ENCODE measurements around the gene SVIL. TPM values are rescaled to one million over a fixed set of nuclear protein-coding genes. Genes with fewer than 3 reads are reported as not detected.
"Not testable (repeated sequence)": the region's sequence is repeated elsewhere in the genome, so short reads cannot be mapped to it uniquely, and the experiment has no call there.

Gene SVIL
- total RNA-seq, 3 donors from 2014 or later, result 67.6 to 1,278 (median 86.0) TPM

DNA sequence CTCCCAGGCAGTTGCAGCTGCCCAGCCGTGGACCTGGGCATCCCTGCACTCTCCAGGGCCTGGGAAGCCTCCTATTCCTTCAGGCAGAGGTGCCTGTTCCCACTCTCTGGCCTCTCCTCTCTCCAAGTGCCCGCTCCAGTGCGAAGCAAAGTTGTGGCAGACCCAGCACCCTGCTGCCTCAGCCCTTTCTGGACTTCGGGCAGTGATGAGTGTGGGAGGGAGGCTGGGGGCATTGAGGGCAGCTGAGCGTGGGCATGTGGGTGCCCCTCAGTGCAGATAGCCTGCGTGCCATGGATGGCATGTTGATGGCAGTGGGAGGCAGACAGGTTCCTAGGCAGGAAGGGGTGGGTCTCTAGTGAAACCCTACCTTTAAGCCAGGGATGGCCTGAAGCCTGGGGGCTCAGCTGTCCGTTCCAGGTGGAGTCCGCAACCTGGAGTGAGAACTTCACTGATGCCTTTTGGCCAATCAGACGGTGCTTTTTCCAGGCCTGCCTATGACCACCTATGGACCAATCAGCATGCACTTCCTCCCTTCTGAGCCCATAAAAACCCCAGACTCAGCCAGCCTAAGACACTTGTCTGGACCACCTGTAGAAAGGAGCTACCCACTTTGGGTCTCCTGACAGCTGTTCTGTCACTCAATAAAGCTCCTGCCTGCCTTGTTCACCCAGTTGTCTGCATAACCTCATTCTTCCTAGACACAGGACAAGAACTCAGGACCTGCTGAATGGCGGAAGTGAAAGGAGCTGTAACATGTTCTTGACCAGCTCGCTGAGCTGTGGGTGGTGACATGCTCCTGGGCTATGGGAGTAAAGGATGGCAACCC lies 26.1 kb downstream of the SVIL start:
- intact Hi-C loops (cut with DNase I, micrococcal nuclease), result no loop called here
- Histone ChIP-seq H3K4me1 (ENCODE audit: low read depth) (no peaks in the 10 kb centered on the region), H3K9me3 (no peaks in the 10 kb centered on the region), H3K4me3 (no peak overlapping the region), H3K36me3 (ENCODE audit: low read depth) (no peaks in the 10 kb centered on the region)
- TF ChIP-seq, protein P1, sequence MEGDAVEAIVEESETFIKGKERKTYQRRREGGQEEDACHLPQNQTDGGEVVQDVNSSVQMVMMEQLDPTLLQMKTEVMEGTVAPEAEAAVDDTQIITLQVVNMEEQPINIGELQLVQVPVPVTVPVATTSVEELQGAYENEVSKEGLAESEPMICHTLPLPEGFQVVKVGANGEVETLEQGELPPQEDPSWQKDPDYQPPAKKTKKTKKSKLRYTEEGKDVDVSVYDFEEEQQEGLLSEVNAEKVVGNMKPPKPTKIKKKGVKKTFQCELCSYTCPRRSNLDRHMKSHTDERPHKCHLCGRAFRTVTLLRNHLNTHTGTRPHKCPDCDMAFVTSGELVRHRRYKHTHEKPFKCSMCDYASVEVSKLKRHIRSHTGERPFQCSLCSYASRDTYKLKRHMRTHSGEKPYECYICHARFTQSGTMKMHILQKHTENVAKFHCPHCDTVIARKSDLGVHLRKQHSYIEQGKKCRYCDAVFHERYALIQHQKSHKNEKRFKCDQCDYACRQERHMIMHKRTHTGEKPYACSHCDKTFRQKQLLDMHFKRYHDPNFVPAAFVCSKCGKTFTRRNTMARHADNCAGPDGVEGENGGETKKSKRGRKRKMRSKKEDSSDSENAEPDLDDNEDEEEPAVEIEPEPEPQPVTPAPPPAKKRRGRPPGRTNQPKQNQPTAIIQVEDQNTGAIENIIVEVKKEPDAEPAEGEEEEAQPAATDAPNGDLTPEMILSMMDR (IDR thresholded peaks at IDR 0.05), result no peak
- ATAC-seq, result no peak
- no peak for DNase-seq

DNA sequence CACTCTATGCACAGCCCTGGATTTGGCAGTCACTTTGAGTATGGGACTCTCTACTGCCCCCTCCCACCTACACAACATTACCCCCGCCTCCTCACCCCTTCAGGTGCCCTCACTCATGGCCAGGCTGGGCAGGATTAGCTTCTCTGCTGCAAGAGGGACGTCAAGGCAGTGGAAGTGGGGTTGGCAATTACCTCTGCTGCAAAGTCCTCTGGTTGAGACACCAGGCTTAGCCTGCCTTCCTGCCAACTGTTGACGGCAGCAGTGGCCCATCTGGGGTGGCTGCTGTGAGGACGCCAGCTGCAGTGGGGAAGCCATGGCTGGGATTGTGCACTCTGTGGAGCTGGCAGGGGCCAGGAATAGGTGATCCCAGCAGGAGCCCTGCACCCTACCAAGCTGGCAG lies 26.7 kb downstream of the SVIL start:
- intact Hi-C loops (cut with DNase I, micrococcal nuclease), result no loop called here
- peak; percentile 20 for ATAC-seq
- no peaks in the 10 kb centered on the region for H3K4me1 ChIP-seq (ENCODE audit: low read depth)
- H3K9me3 ChIP-seq, result no peaks in the 10 kb centered on the region
- no peaks in the 10 kb centered on the region for H3K36me3 ChIP-seq (ENCODE audit: low read depth)
- no peak overlapping the region for H3K4me3 ChIP-seq
- no peak for DNase-seq
- TF ChIP-seq, protein P1 (IDR thresholded peaks at IDR 0.05), result no peak

DNA sequence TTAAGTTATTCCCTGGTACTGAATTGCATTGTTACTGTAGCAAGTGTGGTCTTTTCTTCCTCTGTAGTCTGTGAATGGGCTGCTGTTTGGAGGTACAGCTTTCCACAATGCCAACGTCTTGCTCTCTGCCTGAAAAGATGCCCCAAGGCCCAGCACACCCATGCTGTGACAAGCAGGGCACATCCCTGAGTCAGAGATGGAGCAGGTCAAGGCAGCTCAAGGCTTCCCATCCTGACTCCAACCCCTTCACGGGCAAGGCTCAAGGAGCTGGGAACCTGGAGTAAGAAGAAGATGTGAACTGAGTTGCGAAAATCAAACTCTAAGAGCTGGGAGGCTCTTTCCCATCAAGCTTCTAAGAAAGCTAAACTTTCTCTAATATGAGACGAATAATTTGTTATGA lies 27.2 kb downstream of the SVIL start:
- Histone ChIP-seq H3K9me3 (no peaks in the 10 kb centered on the region), H3K36me3 (ENCODE audit: low read depth) (no peaks in the 10 kb centered on the region), H3K4me1 (ENCODE audit: low read depth) (no peaks in the 10 kb centered on the region), H3K4me3 (no peak overlapping the region)
- intact Hi-C loops (cut with DNase I, micrococcal nuclease), result no loop called here
- ATAC-seq, result no peak
- no peak for DNase-seq
- TF ChIP-seq, protein P1 (IDR thresholded peaks at IDR 0.05), result no peak

DNA sequence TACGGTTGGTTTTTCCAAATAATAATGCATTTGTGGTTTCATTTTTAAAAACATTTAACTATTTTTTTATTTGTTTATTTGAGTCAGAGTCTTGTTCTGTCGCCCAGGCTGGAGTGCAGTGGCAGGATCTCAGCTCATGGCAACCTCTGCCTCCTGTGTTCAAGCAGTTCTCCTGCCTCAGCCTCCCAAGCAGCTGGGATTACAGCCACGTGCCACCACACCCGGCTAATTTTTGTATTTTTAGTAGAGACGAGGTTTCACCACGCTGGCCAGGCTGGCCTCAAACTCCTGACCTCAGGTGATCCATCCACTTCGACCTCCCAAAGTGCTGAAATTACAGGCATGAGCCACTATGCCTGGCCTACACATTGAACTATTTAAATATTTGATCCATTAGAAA lies 28.1 kb downstream of the SVIL start:
- H3K4me1 ChIP-seq (ENCODE audit: low read depth); H3K36me3 ChIP-seq (ENCODE audit: low read depth); H3K9me3 ChIP-seq; H3K4me3 ChIP-seq; DNase-seq; intact Hi-C loops (cut with DNase I, micrococcal nuclease); ATAC-seq: not testable (repeated sequence)

DNA sequence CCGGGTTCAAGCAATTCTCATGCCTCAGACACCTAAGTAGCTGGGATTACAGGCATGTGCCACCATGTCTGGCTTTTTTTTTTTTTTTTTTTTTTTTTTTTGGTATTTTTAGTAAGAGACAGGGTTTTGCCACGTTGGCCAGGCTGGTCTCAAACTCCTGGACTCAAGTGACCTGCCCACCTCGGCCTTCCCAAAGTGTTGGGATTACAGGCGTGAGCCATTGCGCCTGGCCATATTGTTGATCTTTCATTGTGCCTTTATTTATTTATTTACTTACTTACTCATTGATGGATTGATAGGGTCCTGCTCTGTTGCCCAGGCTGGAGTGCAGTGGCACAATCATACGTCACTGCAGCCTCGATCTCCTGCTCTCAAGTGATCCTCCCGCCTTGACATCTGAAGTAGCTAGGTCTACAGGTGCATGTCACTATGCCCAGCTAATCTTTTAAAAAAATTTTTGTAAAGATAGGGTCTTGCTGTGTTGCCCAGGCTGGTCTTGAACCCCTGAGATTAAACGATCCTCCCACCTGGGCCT lies 30.4 kb downstream of the SVIL start:
- no peaks in the 10 kb centered on the region for H3K4me1 ChIP-seq (ENCODE audit: low read depth)
- intact Hi-C loops (cut with DNase I, micrococcal nuclease), result no loop called here
- ATAC-seq (no peak), DNase-seq (no peak)
- H3K36me3 ChIP-seq (ENCODE audit: low read depth), result no peaks in the 10 kb centered on the region
- TF ChIP-seq, protein P1 (IDR thresholded peaks at IDR 0.05), result no peak
- no peaks in the 10 kb centered on the region for H3K9me3 ChIP-seq
- H3K4me3 ChIP-seq, result no peak overlapping the region

DNA sequence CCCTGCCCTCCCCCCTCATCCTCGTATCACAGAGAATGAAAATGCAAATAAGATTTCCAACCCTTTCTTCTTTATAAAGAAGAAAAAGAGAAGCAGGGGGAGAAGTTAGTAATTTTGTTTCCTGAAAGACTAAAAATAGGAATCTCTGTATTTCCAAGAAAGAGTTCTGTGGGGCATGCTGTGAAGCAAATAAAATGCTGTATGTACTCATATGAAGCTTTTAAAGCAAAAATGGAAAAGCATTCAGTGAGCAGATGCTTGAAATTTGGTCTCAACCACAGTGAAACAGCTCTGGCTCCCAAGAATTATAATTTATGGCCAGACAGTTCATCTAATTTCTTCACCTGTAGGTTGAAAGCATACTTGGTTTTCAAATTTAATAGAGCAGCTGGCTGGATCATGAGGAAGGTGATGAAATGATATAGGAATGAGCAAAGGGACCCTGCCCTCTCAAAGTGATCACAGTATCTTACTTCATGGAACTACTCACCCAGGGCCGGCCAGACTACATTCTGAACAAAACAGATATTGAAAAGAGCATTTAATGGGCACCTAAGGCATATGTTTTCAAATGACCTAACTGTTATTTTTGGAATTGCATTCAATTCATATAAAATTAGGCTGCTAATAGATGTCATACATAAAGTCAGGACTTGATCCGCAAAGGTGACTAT lies 31.4 kb downstream of the SVIL start:
- TF ChIP-seq, protein P1 (IDR thresholded peaks at IDR 0.05), result no peak
- Histone ChIP-seq H3K4me3 (no peak overlapping the region), H3K9me3 (no peaks in the 10 kb centered on the region), H3K4me1 (ENCODE audit: low read depth) (no peaks in the 10 kb centered on the region), H3K36me3 (ENCODE audit: low read depth) (no peaks in the 10 kb centered on the region)
- intact Hi-C loops (cut with DNase I, micrococcal nuclease), result no loop called here
- no peak for DNase-seq
- ATAC-seq, result no peak
